Skeletal muscle tissue (tissue), 4 donors: ENCODE measurements around the gene STOML3. TPM values are rescaled to one million over a fixed set of nuclear protein-coding genes. Genes with fewer than 3 reads are reported as not detected.

ENCODE experiments used
- H3K27ac ChIP-seq: one replicate; pipeline ENCODE4 v1.7.0; 2013; ENCODE audit warnings: mild to moderate bottlenecking, low read depth, low read length, inconsistent platforms
- H3K27me3 ChIP-seq, 3 donors: one replicate each; pipeline ENCODE4 v1.7.0; 2013; ENCODE audit warnings: low read length in 3 of 3; ENCODE audit not compliant: control insufficient read depth in 3 of 3, insufficient read depth in 3 of 3
- H3K36me3 ChIP-seq, 3 donors: one replicate each; pipeline ENCODE4 v1.7.0; 2013; ENCODE audit warnings: low read length in 3 of 3; ENCODE audit not compliant: control insufficient read depth in 3 of 3, insufficient read depth in 3 of 3
- H3K4me1 ChIP-seq, 3 donors: one replicate each; pipeline ENCODE4 v1.7.0; 2013; ENCODE audit warnings: low read length in 3 of 3, mild to moderate bottlenecking in 3 of 3; ENCODE audit not compliant: control insufficient read depth in 3 of 3, insufficient read depth in 3 of 3
- H3K4me3 ChIP-seq, 3 donors: one replicate each; pipeline ENCODE4 v1.7.0; 2013; ENCODE audit warnings: low read length in 3 of 3
- H3K9ac ChIP-seq, 3 donors: one replicate each; pipeline ENCODE4 v1.7.0; 2013; ENCODE audit warnings: low read length in 3 of 3, mild to moderate bottlenecking in 3 of 3, moderate library complexity in 2 of 3, low read depth in 1 of 3
- H3K9me3 ChIP-seq, 3 donors: one replicate each; pipeline ENCODE4 v1.7.0; 2013; ENCODE audit warnings: low read length in 3 of 3; ENCODE audit not compliant: control insufficient read depth in 3 of 3
- total RNA-seq: library from RNA; depleted of rRNA; stranded (reverse); fragments of >200 nt; gene quantifications from one replicate; pipeline ENCODE4 v1.2.3, GENCODE V29; 2014
- donor health status: Osteomylitis.

Gene STOML3
- total RNA-seq, 1 donor from 2014 or later, result under 0.01 TPM

GRCh38 chr13:38941353-38941945 lies 49.2 kb downstream of the STOML3 start:
- H3K9me3 ChIP-seq, result no peaks in the 10 kb centered on the region
- no peaks in the 10 kb centered on the region for H3K27me3 ChIP-seq
- no peak overlapping the region for H3K4me3 ChIP-seq
- H3K27ac ChIP-seq, result no peak overlapping the region
- H3K4me1 ChIP-seq, result no peaks in the 10 kb centered on the region
- H3K36me3 ChIP-seq, result no peaks in the 10 kb centered on the region
- H3K9ac ChIP-seq, result no peak overlapping the region

- H3K4me1 ChIP-seq, result no peaks in the 10 kb centered on the region
- no peak overlapping the region for H3K9ac ChIP-seq
These were observed 56.8 kb downstream of the STOML3 start for GRCh38 chr13:38933786-38934185.

GRCh38 chr13:38922170-38922569 lies 68.5 kb downstream of the STOML3 start:
- Histone ChIP-seq H3K27ac (no peak overlapping the region), H3K4me3 (no peak overlapping the region), H3K36me3 (no peaks in the 10 kb centered on the region), H3K9ac (no peak overlapping the region), H3K9me3 (no peaks in the 10 kb centered on the region), H3K4me1 (no peaks in the 10 kb centered on the region), H3K27me3 (peaks cover 0 to 5% (median 4%) of the 10 kb centered on the region in 3 donors)

More at GRCh38 chr13:38933786-38934185, 56.8 kb downstream of the STOML3 start:
- H3K36me3 ChIP-seq, result no peaks in the 10 kb centered on the region
- H3K9me3 ChIP-seq, result no peaks in the 10 kb centered on the region
- H3K27ac ChIP-seq, result no peak overlapping the region
- no peaks in the 10 kb centered on the region for H3K27me3 ChIP-seq
- no peak overlapping the region for H3K4me3 ChIP-seq

- Histone ChIP-seq H3K27me3 (peaks cover 0 to 5% (median 4%) of the 10 kb centered on the region in 3 donors), H3K4me1 (no peaks in the 10 kb centered on the region), H3K27ac (no peak overlapping the region), H3K4me3 (no peak overlapping the region), H3K9ac (no peak overlapping the region), H3K9me3 (no peaks in the 10 kb centered on the region), H3K36me3 (no peaks in the 10 kb centered on the region)
These were observed 69.5 kb downstream of the STOML3 start for GRCh38 chr13:38921081-38921480.

Other genes with a start within 250 kb of the STOML3 start
- 16.2 TPM for gene PROSER1, start 47.3 kb upstream of the STOML3 start, total RNA-seq
- gene NHLRC3, start 47.6 kb upstream of the STOML3 start, total RNA-seq, result 33.4 TPM